ENCODE data around the gene TMC6.
A peak's percentile ranks its signal among the peaks of the same experiment; 100 is the strongest.

- TF ChIP-seq, protein P1, sequence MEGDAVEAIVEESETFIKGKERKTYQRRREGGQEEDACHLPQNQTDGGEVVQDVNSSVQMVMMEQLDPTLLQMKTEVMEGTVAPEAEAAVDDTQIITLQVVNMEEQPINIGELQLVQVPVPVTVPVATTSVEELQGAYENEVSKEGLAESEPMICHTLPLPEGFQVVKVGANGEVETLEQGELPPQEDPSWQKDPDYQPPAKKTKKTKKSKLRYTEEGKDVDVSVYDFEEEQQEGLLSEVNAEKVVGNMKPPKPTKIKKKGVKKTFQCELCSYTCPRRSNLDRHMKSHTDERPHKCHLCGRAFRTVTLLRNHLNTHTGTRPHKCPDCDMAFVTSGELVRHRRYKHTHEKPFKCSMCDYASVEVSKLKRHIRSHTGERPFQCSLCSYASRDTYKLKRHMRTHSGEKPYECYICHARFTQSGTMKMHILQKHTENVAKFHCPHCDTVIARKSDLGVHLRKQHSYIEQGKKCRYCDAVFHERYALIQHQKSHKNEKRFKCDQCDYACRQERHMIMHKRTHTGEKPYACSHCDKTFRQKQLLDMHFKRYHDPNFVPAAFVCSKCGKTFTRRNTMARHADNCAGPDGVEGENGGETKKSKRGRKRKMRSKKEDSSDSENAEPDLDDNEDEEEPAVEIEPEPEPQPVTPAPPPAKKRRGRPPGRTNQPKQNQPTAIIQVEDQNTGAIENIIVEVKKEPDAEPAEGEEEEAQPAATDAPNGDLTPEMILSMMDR (IDR thresholded peaks at IDR 0.05 in 4 of 5, conservative IDR thresholded peaks at IDR 0.05 in 1 of 5) = peak in 3 of 5 experiments; percentile 31 to 49 (median 44)
- no peak for TF ChIP-seq POLR2A (IDR thresholded peaks at IDR 0.05)
These were observed 5.7 kb upstream of the TMC6 start for GRCh38 chr17:78133971-78134898.
